Left lung (tissue), 10 donors: ENCODE results near the gene TCAF1. TPM values are rescaled to one million over a fixed set of nuclear protein-coding genes. Genes with fewer than 3 reads are reported as not detected.
A peak's percentile ranks its signal among the peaks of the same experiment; 100 is the strongest.

Experiments used
- ATAC-seq: fragments of 200-7000 bp; cut with Tn5 transposase; one replicate; pipeline ENCODE4 v1.9.1; 2020; ENCODE audit warnings: moderate library complexity
- DNase-seq, 4 donors: peaks; one replicate each; pipeline ENCODE4 v3.0.0-alpha.2; 2013 to 2020
- H3K27ac ChIP-seq, 2 donors: fragments of 200-600 bp; sonication (generic) in 1 of 2; one replicate each; pipeline versions ENCODE4 v1.5.0 to v1.8.0; 2020 to 2021
- H3K27me3 ChIP-seq, 2 donors: fragments of 200-600 bp; sonication (generic) in 1 of 2; one replicate each; pipeline versions ENCODE4 v1.5.0 to v1.8.0; 2020 to 2021
- H3K36me3 ChIP-seq, 2 donors: fragments of 200-600 bp; sonication (generic) in 1 of 2; one replicate each; pipeline versions ENCODE4 v1.5.0 to v1.8.0; 2020 to 2021
- H3K4me1 ChIP-seq, 2 donors: fragments of 200-600 bp; one replicate each; pipeline ENCODE4 v1.8.0; 2021
- H3K4me3 ChIP-seq, 2 donors: fragments of 200-600 bp; sonication (generic) in 1 of 2; one replicate each; pipeline versions ENCODE4 v1.5.0 to v1.8.0; 2020 to 2021; ENCODE audit warnings: mild to moderate bottlenecking in 1 of 2
- H3K9me3 ChIP-seq, 2 donors: fragments of 200-600 bp; sonication (generic) in 1 of 2; one replicate each; pipeline versions ENCODE4 v1.5.0 to v1.8.0; 2020 to 2021
- intact Hi-C, 2 donors: fragments of 100-400 bp; cut with DNase I; formaldehyde crosslinking; loops; one replicate each; pipeline versions ENCODE4 v1.11.2 to v1.14.2; 2022
- polyA plus RNA-seq, 6 donors: library from polyadenylated mRNA; unstranded; fragments of 120-200 nt; gene quantifications; one replicate each; pipeline ENCODE4 v1.2.1, GENCODE V29; 2013; ENCODE audit not compliant: insufficient read length in 6 of 6
- total RNA-seq, 2 donors: library from RNA; stranded (reverse); fragmentation: NEBNext Ultra II Directional; extraction: Animal tissue kit (Norgen Biotek cat#: 25700); gene quantifications; one replicate each; pipeline ENCODE4 v1.2.1, GENCODE V29; 2021
- TF ChIP-seq, protein P1 (sequence below), 2 donors: fragments of 200-600 bp; sonication (generic) in 1 of 2; IDR thresholded peaks; one replicate each; pipeline versions ENCODE4 v1.5.0 to v1.8.0; 2021; ENCODE audit warnings: antibody characterized with exemption in 2 of 2
- donor health status: DM: no; HTN: yes; CAD: no.
- donor health status: DM: no; HTN: no; CAD: no.

TCAF1 gene
- total and polyA plus RNA-seq, 8 donors = 39.4 to 135 (median 101) TPM

DNA sequence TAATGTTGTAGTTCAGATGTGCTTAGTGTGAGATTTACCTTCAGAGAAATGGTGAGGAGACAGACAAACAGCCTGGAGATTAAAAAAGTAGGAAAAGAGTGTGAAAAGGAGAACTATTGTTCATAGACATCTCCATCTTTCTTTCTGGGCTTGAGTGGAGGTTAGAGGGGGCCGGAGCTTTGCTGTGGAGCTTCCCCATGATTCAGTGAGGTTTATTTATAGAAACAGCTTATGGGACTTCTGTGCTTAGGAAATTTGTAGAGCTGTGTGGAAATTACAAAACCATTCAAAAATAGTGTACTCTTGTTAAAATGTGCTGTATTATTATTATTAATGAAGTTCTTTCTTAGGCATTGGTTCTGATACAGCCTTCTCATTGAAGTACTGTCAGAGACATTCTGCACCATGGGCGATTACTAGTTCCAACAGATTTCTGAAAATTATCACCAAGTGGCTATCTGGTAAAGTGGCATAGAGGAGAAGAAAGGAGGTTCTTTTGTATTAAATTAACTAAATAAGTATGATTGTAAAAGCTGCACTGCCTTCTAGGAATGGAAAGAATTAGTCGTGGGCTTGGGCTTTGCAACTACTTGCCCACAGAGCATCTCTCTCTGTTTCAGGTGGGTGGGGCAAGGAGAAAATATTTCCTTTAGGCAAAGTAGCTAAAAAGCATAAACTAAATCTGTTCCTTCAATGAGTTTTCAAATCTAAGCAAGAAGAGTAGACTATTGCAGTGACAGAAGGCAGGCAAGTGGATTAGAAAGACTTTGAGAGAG, 8.7 kb upstream of the TCAF1 start:
- TF ChIP-seq, protein P1, sequence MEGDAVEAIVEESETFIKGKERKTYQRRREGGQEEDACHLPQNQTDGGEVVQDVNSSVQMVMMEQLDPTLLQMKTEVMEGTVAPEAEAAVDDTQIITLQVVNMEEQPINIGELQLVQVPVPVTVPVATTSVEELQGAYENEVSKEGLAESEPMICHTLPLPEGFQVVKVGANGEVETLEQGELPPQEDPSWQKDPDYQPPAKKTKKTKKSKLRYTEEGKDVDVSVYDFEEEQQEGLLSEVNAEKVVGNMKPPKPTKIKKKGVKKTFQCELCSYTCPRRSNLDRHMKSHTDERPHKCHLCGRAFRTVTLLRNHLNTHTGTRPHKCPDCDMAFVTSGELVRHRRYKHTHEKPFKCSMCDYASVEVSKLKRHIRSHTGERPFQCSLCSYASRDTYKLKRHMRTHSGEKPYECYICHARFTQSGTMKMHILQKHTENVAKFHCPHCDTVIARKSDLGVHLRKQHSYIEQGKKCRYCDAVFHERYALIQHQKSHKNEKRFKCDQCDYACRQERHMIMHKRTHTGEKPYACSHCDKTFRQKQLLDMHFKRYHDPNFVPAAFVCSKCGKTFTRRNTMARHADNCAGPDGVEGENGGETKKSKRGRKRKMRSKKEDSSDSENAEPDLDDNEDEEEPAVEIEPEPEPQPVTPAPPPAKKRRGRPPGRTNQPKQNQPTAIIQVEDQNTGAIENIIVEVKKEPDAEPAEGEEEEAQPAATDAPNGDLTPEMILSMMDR (IDR thresholded peaks at IDR 0.05) = no peak
- intact Hi-C loops = no loop called here
- Histone ChIP-seq H3K27me3 (no peaks in the 10 kb centered on the region), H3K27ac (no peak overlapping the region), H3K9me3 (no peaks in the 10 kb centered on the region), H3K4me1 (no peaks in the 10 kb centered on the region), H3K4me3 (no peak overlapping the region), H3K36me3 (no peaks in the 10 kb centered on the region)
- DNase-seq (no peak), ATAC-seq (no peak)

DNA sequence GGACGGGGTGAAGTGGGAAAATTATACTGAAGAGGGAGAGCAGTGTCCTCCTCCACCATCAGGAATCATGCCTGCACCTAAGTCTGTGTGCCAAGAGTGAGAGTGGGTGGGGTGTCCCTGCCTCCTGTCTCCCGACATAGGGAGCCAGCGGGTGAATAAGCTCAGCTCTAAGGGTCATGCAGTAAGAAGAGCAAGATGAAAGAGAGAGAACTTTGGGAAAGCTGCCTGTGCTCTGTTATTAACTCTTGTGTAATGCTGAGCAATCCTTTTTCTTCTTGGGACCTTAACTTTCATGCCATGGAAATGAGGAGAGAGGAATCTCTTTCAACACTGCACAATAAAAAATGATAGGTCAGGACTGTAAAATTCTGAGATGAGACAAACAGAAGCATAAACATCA, 7.9 kb upstream of the TCAF1 start:
- intact Hi-C loops = no loop called here

DNA sequence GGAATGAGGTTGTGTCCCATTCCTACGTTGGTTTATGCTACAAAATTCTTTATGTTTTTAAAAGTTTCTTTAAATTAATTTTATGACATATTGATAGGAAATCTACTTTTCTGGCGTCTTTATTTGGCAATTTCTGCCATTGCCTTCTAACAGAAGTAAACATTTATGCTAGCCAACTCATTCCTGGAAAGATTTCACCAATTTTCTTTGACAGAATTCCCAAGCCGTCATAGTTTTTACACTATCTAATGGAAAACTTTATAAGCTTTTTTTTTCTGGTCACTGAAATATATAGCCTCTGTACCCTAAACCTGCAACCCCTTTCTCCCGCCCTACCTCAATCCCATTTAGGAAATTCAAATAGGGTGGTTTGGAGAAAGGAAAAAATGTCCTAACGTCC, 6.1 kb upstream of the TCAF1 start:
- no peaks in the 10 kb centered on the region for H3K27me3 ChIP-seq
- H3K9me3 ChIP-seq = no peaks in the 10 kb centered on the region
- DNase-seq (no peak), ATAC-seq (no peak)
- no peak overlapping the region for H3K27ac ChIP-seq
- no peaks in the 10 kb centered on the region for H3K4me1 ChIP-seq
- TF ChIP-seq, protein P1 (IDR thresholded peaks at IDR 0.05) = no peak
- no peaks in the 10 kb centered on the region for H3K36me3 ChIP-seq
- intact Hi-C loops = no loop called here
- H3K4me3 ChIP-seq = no peak overlapping the region

More for the DNA sequence above, 7.9 kb upstream of the TCAF1 start:
- ATAC-seq = peak; percentile 31
- Histone ChIP-seq H3K9me3 (no peaks in the 10 kb centered on the region), H3K4me1 (no peaks in the 10 kb centered on the region), H3K4me3 (no peak overlapping the region), H3K36me3 (no peaks in the 10 kb centered on the region), H3K27ac (no peak overlapping the region), H3K27me3 (no peaks in the 10 kb centered on the region)
- no peak for DNase-seq
- TF ChIP-seq, protein P1 (IDR thresholded peaks at IDR 0.05) = no peak

- no peak overlapping the region for H3K27ac ChIP-seq
- no peaks in the 10 kb centered on the region for H3K9me3 ChIP-seq
- H3K4me1 ChIP-seq = peaks cover 0 to 7% of the 10 kb centered on the region in 2 donors
- no peaks in the 10 kb centered on the region for H3K36me3 ChIP-seq
- intact Hi-C loops = no loop called here
- ATAC-seq = no peak
- DNase-seq = no peak
- TF ChIP-seq, protein P1 (IDR thresholded peaks at IDR 0.05) = no peak
- H3K4me3 ChIP-seq = no peak overlapping the region
- no peaks in the 10 kb centered on the region for H3K27me3 ChIP-seq
Measured at GRCh38 chr7:143906895-143907294, 4.9 kb upstream of the TCAF1 start.

DNA sequence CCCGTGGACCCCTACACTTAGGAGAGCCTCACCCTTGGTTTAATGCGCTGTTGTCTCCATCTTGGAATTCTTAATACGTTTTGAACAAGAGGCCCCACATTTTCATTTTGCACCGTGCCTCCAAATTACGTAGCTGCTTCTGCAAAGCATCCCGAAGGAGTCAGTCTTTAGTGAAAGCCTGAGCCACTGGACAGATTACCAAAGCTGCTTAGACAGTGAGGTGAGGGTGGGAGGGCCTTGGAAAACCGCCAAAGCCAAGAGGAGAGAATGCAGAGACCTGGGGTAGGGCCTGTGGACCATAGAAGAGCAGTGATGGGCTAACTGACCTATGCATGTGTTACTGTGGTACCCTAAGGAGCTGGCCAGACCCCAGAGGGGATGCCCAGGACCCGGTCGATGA, 4.2 kb upstream of the TCAF1 start:
- Histone ChIP-seq H3K36me3 (no peaks in the 10 kb centered on the region), H3K4me1 (peaks cover 0 to 11% of the 10 kb centered on the region in 2 donors), H3K27me3 (no peaks in the 10 kb centered on the region), H3K4me3 (no peak overlapping the region), H3K27ac (no peak overlapping the region), H3K9me3 (no peaks in the 10 kb centered on the region)
- peak in 1 of 4 donors; percentile 10 for DNase-seq
- no peak for ATAC-seq
- TF ChIP-seq, protein P1 (IDR thresholded peaks at IDR 0.05) = no peak
- intact Hi-C loops = no loop called here
